GM21423 (cell line): ENCODE results near the gene IL3RA.
A peak's percentile ranks its signal among the peaks of the same experiment; 100 is the strongest.

Experiments
- ATAC-seq: cut with Tn5 transposase; IDR thresholded peaks from one replicate; pipeline ENCODE4 v1.9.1; 2021; ENCODE audit warnings: mild to moderate bottlenecking, moderate library complexity; ENCODE audit not compliant: unreplicated experiment

Gene IL3RA

DNA sequence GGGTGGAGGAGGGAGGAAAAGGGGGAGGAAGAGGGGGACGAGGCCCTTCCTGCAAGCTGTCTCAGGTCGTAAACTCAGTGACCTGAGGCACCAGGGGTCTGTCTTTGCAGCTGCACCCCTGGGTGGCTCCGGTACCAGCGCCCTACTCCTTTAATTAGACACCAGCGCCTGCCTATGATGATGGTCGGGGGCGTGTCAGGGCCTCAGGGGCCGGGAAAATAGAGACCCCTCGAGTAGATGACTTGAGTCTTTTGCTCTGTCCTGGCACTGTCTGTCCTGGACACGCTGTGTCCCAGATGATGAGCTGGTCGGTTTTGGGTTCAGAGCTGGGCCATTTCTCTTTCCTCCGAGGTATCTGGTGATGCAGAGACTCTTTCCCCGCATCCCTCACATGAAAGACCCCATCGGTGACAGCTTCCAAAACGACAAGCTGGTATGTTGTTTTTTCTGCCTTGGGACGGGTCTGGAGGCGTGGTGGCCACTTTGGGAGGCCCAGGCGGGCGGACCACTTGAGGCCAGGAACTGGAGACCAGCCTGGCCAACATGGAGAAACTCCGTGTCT lies 44.2 kb downstream of the IL3RA start:
- ATAC-seq, result no peak

DNA sequence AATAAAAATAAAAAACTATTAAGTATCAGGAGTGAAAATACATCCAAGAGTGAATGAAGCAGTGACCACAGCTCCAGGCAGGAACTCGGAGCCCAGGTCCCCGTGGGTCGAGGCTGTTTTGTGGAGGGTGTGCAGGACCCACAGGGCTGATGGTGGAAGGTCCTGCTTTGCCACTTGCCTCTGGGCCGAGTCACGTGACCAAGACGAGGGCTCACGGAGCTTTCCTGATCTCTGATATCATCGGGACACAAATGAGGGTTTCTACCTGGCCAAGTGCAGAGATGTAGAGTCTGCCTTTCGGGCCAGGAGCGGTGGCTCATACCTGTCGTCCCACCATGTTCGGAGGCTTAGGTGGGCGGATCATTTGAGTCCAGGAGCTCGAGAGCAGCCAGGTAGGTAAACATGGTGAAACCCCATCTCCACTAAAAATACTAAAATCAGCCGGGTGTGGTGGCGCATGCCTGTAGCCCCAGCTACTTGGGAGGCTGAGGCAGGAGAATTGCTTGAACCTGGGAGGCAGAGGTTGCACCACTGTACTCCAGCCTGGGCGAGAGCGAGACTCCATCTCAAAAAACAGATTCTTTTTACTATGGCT lies 48.2 kb downstream of the IL3RA start:
- ATAC-seq, result no peak

DNA sequence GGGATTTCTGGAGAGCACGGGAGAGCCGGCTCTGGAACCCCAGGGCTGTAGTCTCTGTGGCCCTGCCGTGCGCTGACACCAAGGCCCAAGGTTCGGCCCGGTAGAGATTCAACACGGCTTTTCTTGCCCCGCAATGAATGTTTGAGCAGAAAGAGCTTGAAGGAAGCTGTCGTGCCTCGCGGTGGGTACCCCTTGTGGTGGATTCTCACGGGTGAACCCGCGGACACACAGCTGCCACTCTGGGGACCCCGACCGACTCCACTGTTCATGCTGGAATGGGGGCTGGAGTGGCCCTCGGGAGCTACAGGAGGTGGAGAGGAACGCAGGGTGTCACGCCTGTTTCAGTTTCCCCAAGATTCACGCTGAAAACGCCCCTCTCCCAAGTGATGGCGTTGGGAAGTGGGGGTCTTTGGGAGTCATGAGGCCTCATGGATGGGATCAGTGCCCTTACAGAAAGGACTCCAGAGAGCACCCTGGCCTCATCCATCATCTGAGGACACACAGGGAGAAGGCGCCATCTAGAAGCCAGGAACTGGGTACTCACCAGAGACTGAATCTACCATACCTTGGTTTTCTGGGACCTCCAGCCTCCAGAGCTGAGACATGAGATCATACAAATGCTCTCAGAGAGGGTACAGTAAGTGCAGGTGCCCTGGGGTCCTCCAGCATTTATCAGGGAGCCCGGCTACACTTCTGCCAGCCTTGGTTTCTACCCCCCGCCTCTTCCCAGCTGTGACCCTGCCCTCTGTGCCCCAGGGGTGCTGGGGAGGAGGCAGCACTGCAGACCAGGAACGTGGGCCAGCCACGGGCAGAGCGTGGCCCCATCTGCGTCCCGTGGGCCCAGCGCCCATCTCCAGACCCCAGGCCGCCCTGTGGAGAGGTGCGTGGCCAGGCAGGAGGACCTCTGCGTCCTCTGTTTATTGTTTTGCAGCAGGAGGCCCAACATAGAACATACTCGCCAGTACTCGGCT lies 49.0 kb downstream of the IL3RA start:
- no peak for ATAC-seq

DNA sequence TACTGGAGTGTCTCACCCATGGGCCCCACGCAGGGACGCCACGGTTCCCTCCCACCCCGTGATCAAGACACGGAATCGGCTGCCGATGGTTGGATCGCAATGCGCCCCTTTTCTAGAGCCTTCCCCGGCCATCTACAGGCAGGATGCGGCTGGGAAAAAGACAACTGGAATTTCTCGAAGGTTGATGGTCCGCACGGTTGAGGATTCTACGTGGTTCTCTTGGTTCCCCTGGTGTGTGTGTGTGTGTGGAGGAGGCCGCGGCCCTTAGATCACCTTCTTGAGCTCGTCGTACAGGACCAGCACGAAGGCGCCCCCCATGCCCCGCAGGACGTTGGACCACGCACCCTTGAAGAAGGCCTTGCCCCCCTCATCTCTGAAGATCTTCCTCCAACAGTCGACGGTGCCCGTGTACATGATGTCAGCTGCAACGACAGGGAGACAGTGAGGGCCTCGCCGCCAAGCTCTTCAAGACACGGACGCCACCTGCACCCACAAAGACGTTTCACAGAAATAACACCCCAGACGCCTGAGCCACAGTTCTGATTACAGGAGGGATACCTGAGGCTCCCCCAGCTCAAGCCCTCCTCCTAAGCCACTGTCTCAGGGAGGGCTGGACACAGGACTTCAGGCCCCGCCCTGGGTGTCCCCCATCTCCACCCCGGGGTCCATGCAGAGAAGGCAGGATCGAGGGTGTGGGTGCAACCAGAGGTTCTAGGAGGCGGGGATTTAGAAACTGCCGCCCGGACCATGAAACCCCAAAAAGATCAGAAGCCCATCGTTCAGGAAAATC lies 49.9 kb downstream of the IL3RA start:
- no peak for ATAC-seq

DNA sequence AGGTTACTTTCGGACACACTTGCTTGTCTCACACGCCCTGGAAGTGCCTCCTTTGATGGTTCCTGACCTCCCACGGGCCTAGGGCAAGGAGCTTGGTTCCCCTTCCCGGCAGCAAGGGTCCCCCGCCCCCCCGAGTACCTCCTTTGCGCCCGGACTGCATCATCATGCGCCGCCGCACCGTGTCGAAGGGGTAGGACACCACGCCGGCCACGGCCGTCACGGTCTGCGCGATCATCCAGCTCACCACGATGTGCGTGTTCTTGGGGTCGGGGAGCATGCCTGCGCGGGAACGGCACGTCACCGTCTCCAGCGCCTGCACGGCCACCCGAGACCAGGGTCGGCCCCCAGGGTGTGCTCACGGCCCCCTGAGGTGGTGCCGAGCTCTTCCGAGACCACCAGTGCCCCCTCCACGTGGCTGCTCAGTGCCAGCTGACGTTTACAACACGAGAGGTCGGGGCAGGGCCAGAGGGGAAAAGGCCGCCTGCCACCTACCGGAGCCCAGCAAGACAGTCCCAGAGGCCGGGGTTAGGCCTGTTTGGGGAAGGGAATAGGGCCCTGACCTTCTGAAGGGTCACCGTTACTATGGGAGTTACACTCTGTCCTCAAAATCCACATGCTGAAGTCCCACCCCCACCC lies 50.7 kb downstream of the IL3RA start:
- no peak for ATAC-seq

DNA sequence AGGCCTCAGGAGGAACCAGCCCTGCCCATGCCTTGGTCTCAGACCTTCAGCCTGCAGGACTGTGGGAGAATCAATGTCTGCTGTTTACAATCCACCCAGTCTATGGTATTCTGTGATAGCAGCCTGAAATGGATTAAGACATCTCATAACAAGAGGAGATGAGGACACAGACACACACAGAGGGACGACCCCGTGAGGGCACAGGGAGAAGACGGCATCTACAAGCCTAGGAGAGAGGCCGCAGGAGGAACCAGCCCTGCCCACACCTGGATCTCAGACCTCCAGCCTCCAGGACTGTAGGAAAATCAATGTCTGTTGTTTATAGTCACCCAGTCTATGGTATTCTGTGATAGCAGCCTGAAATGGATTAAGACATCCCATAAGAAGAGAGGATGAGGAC lies 52.1 kb downstream of the IL3RA start:
- ATAC-seq, result no peak

DNA sequence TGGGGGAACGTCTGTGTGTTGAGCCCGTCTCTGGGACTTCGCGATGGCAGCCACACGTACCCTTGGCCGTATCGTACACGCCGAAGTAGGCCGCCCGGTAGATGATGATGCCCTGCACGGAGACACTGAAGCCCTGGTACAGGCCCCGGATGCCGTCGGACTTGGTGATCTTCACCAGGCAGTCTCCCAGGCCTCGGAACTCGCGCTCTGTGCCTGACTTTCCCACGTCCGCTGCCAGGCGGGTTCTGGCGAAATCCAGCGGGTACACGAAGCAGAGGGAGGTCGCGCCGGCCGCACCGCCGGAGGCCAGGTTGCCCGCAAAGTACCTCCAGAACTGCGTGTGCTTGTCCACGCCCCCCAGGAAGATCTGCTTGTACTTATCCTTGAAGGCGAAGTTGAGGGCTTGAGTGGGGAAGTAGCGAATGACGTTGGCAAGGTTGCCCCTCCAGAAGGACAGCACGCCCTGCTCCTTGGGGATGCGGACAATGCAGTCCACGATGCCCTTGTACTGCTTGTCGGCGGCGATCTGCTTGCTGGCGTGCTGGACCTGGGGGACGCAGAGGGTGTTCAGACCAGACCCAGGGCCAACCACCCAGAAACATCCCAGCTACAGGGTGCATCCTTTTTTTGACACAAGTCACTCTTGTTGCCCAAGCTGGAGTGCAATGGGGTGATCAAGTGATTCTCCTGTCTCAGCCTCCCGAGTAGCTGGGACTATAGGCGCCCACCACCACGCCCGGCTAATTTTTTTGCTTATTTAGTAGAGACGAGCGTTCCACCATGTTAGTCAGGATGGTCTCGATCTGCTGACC lies 52.8 kb downstream of the IL3RA start:
- ATAC-seq, result no peak

DNA sequence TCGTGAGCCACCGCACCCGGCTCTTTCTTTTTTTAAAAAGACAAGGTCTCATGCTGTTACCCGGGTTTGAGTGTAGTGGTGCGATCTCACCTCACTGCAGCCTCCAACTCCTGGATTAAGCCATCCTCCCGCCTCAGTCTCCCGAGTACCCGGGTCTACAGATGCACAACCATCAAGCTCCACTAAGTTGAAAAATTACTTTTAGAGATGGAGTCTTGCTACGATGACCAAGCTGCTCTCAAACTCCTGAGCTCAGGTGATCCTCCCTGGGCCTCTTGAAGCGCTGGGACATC lies 53.4 kb downstream of the IL3RA start:
- no peak for ATAC-seq

DNA sequence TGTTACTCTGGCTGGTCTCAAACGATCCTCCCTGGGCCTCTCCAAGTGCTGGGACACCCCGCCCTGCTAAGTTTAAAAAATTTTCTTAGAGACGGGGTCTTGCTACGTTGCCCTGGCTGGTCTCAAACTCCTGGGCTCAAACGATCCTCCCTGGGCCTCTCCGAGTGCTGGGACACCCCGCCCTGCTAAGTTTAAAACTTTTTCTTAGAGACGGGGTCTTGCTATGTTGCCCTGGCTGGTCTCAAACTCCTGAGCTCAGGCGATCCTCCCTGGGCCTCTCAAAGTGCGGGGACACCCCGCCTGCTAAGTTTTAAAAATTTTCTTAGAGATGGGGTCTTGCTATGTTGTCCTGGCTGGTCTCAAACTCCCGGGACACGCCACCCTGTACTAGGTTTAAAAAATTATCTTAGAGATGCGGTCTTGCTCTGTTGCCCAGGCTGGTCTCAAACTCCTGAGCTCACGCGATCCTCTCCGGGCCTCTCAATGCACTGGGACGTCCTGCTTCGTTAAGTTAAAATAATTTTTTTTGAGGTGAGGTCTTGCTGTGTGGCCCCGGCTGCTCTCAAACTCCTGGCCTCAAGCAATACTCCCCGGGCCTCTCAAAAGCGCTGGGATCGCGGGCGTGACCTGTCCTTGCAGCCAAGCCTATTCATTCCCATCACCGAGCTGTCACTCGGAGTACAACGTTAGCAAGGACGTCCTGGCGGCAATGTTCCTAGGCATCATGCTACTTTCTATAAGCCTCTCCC lies 54.2 kb downstream of the IL3RA start:
- no peak for ATAC-seq

DNA sequence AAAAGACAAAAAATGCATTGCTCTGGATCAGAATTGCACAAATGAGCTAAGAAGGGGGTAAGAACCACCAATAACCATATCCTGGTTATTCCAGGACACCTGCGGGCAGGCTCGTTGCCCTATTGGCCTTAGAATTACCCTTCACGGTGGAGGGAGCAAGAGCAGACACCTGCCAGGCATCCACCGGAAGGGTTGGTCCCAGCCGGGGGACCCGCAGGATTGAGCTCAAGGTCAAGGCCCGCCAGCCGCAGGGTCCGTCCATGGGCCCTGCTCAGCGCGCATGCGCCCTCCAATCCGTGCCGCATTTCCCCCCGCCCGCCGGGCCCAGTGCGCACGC lies 54.8 kb downstream of the IL3RA start:
- no peak for ATAC-seq

DNA sequence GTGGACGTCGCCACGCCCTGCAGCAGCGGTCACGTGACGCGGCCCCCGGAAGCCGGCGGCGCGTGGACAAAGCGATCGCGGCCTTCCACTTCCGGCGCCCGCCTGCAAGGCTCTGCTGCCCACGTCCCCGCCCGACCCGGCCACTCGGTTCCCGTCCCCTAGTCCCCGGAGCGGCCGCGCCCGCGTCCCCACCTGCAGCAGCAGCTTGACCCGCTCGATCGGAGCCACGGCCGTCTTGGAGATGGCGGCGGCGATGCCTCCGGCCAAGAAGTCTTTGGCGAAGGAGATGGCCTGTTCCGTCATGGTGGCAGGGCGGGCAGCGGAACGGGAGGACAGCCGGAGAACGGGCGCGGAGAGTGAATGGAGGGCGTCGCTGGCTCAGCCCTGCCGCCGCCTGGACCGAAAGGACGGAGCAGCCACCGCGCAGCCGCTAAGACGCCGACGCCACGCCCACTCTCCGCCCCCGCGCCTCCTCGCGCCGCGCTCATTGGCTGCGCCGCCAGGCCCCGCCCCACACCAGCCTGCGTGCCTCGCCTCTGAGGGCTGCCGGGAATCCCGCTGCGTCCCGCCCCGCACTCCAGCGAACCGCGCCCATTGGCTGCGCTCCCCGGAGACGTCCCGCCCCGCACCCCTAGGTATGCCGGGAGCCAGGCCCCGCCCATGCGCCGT lies 55.3 kb downstream of the IL3RA start, which contains the start of gene SLC25A6:
TSS of gene SLC25A6 (minus strand) at position 407 of the 669 bp plus-strand sequence. CDS start at position 303, 104 bp downstream.
- ATAC-seq, result peak; percentile 91

DNA sequence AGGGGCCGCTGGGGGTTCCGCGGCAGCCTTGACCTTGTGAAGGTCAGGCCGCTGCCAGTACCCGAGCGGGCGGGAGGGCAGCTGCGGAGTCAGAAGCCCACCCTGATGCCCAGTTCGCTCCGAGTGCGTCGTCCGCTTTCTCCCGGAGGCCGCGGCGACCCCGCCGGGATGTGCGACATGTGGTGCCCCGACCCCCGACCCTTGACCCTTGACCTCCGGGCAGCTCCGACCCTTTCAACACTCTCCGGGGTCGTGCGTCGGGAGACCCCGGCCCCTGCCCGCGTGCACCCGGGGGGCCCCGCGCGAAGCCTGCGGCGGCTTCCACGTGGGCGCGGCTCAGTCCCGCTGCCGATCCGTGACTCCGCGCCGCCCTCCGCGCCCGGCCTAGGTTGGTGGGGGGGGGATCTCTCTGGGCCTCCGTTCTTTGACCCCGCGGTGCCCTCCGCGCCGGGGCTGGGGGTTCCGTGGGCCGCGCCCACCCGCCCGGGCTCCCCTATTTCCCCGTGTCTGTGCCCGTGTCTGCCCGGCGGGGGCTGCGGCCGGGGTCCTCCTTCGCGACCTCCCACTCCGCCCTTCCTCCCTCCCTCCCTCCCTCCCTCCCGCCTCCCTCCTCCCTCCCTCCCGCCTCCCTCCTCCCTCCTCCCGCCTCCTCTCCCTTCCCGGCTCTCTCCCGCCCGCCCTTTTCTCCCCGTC lies 55.9 kb downstream of the IL3RA start:
- peak; percentile 18 for ATAC-seq

DNA sequence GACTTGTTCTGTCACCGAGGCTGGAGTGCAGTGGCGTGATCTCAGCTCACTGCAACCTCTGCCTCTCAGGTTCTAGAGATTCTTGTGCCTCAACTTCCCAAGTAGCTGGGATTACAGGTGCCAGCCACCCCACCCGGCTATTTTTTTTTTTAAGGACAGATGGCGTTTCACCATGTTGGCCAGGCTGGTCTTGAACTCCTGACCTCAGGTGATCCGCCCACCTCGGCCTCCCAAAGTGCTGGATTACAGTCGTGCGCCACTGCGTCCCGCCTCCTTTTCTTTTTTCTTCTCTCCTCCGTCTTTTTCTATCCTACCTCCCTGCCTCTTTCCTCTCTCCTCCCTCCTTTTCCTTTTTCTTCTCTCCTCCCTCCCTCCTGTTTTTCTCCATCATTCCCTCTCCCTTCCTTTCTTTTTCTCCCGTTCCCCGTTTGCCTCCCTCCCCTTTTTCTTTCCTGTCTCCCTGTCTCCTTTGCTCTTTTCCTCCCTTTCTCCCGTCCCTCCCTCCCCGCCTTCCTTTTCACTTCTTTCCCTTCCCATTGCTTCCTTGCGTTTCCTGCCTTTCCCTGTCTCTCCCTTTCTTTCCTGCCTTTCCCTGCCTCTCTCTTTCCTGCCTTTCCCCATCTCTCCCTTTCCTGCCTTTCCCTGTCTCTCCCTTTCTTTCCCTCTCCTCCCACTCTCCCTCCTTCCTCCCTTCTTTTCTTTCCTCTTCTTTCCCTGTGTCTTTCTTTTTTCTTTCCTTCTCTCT lies 57.5 kb downstream of the IL3RA start:
- no peak for ATAC-seq

DNA sequence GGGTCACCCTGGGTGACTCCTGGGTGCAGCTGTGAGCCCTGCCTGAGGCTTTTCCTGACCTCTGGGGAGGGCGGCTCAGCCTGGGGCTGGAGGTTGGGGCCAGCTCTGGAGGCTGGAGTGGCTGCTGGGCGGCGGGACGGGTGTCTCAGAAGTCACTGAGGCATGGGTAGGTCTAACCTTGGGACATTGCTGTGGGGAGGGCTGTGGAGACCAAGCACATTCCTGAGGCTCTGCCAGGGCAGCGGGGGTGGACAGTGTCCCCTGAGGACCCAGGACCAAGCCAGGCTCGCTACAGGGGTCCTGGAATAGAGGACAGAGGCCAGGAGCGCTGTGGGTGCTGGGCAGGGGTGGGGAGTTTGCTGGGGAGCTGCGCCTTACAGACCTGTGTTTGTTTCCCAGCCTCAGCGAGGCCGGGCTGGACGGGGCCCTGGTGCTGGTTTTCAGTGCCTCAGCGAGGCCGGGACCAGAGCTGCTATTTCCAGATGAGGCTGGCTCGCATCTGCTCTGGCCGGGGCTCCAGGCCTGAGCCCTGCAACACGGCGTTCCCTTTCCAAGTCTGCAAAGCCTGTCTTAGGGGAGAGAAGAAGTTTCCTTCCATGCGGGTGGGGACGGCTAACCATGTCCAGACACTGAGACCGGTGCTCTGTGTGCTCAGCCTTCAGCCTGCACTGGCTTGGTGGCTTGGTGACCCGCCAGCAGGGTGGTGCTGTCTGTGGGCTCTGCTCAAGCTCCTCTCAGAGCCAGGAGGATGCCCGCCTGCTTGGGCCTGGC lies 58.3 kb downstream of the IL3RA start:
- no peak for ATAC-seq

DNA sequence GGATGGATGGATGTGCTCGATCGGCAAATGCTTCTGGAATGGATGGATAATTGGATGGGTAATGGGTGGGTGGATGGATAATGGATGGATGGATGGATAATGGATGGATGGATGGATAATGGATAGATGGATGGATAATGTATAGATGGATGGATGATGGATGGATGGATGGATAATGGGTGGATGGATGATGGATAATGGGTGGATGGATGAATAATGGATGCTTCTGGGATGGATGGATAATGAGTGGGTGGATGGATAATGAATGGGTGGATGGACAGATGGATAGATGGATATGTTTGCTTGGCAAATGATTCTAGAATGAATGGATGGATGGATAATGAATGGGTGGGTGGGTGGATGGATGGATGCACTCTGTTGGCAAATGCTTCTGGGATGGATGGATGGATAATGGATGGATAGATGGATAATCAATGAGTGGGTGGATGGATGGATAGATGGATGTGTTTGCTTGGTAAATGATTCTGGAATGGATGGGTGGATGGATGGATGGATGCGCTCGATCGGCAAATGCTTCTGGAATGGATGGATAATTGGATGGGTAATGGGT lies 59.1 kb downstream of the IL3RA start:
- ATAC-seq, result no peak

DNA sequence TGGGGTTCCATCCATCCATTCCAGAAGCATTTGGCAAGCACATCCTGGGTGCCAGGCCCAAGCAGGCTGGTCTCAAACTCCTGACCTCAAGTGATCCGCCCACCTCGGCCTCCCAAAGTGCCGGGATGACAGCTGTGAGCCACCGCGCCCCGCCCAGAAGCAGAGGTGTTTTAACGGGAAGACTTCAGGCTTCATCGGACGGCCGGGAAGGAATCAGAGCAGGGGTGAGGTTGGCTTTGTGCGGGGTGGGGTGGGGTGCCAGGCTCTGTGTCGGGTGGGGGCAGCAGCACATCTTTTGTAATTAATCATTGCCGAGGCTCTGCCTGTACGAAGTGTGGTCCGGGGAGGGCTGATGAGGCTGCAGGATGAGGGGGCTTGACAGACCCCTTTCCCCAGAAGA lies 60.4 kb downstream of the IL3RA start:
- no peak for ATAC-seq
